Gastrocnemius medialis (tissue), 4 donors: ENCODE data around the gene SOCS7. TPM values are rescaled to one million over a fixed set of nuclear protein-coding genes. Genes with fewer than 3 reads are reported as not detected.

Experiments
- ATAC-seq, 2 donors: fragments of 150-250 bp; one replicate each; pipeline ENCODE4 v1.9.1; 2016
- DNase-seq, 2 donors: peaks; one replicate each; pipeline ENCODE4 v3.0.0-alpha.2; 2019
- H3K27ac ChIP-seq, 4 donors: fragments of 200-600 bp; sonication (generic); 1 replicate in 1 of 4; 2 replicates in 3 of 4; pipeline ENCODE4 v1.5.1; 2016 to 2018; ENCODE audit warnings: mild to moderate bottlenecking in 2 of 4, moderate library complexity in 1 of 4
- H3K27me3 ChIP-seq, 3 donors: fragments of 200-600 bp; sonication (generic) in 2 of 3; 1 replicate in 1 of 3; 2 replicates in 2 of 3; pipeline versions ENCODE4 v1.5.1 to v1.6.0; 2016 to 2019; ENCODE audit warnings: mild to moderate bottlenecking in 1 of 3, moderate library complexity in 1 of 3
- H3K36me3 ChIP-seq, 2 donors: fragments of 200-600 bp; sonication (generic) in 1 of 2; one replicate each; pipeline ENCODE4 v1.5.1; 2017 to 2018
- H3K4me1 ChIP-seq, 2 donors: fragments of 200-600 bp; sonication (generic) in 1 of 2; one replicate each; pipeline ENCODE4 v1.5.1; 2016 to 2017; ENCODE audit warnings: mild to moderate bottlenecking in 2 of 2
- H3K4me3 ChIP-seq, 4 donors: fragments of 200-600 bp; sonication (generic) in 3 of 4; 1 replicate in 1 of 4; 2 replicates in 3 of 4; pipeline ENCODE4 v1.5.1; 2016 to 2019; ENCODE audit warnings: mild to moderate bottlenecking in 2 of 4
- H3K9me3 ChIP-seq, 3 donors: fragments of 200-600 bp; sonication (generic) in 2 of 3; 1 replicate in 1 of 3; 2 replicates in 2 of 3; pipeline ENCODE4 v1.5.1; 2016 to 2019
- POLR2A ChIP-seq, 2 donors: fragments of 450-650 bp; IDR thresholded peaks; one replicate each; pipeline ENCODE4 v1.6.1; 2017; ENCODE audit warnings: antibody characterized with exemption in 2 of 2, mild to moderate bottlenecking in 2 of 2, moderate library complexity in 2 of 2
- in situ Hi-C, 4 donors: fragments of 200-750 bp; cut with MboI; loops; one replicate each; pipeline versions ENCODE4 v1.15.0 to v1.8.0; 2017; ENCODE audit warnings: low sequenced_read_pairs in 4 of 4
- intact Hi-C: fragments of 100-400 bp; cut with DNase I; formaldehyde crosslinking; loops from one replicate; pipeline ENCODE4 v1.15.1; 2023; ENCODE audit warnings: low total_unique reads
- total RNA-seq, 4 donors: library from RNA; depleted of rRNA; stranded (reverse); fragments of >200 nt; gene quantifications; one replicate each; pipeline versions ENCODE4 v1.1.0 to v1.2.3, GENCODE V29; 2016
- TF ChIP-seq, protein P1 (sequence below), 5 experiments: fragments of 450-650 bp in 3 of 5; fragments of 200-600 bp in 2 of 5; sonication (generic) in 2 of 5; IDR thresholded peaks in 4 of 5; conservative IDR thresholded peaks in 1 of 5; 1 replicate in 4 of 5; 2 replicates in 1 of 5; pipeline ENCODE4 v1.5.1; 2016 to 2019; ENCODE audit warnings: antibody characterized with exemption in 5 of 5, mild to moderate bottlenecking in 3 of 5, moderate library complexity in 3 of 5

The SOCS7 gene
- total RNA-seq = 10 to 100 TPM; 16.3 to 19.9 (median 19.5) TPM

GRCh38 chr17:38351412-38352222 is at the start of gene SOCS7:
TSS of gene SOCS7 (plus strand) at chr17:38351844. CDS start at chr17:38352053, 209 bp downstream.
- Histone ChIP-seq H3K36me3 (no peaks in the 10 kb centered on the region), H3K9me3 (no peaks in the 10 kb centered on the region), H3K4me3 (peak within 1 kb of the TSS; percentile 70 to 90 (median 78)), H3K4me1 (peaks cover 36 to 40% of the 10 kb centered on the region in 2 donors), H3K27ac (peak within 1 kb of the TSS; percentile 84 to 94 (median 90)), H3K27me3 (no peaks in the 10 kb centered on the region)
- in situ Hi-C loops = no loop called here
- DNase-seq (peak; percentile 79 to 85), ATAC-seq (peak; percentile 81 to 85)
- intact Hi-C loops = no loop called here
- TF ChIP-seq, protein P1, sequence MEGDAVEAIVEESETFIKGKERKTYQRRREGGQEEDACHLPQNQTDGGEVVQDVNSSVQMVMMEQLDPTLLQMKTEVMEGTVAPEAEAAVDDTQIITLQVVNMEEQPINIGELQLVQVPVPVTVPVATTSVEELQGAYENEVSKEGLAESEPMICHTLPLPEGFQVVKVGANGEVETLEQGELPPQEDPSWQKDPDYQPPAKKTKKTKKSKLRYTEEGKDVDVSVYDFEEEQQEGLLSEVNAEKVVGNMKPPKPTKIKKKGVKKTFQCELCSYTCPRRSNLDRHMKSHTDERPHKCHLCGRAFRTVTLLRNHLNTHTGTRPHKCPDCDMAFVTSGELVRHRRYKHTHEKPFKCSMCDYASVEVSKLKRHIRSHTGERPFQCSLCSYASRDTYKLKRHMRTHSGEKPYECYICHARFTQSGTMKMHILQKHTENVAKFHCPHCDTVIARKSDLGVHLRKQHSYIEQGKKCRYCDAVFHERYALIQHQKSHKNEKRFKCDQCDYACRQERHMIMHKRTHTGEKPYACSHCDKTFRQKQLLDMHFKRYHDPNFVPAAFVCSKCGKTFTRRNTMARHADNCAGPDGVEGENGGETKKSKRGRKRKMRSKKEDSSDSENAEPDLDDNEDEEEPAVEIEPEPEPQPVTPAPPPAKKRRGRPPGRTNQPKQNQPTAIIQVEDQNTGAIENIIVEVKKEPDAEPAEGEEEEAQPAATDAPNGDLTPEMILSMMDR (IDR thresholded peaks at IDR 0.05 in 4 of 5, conservative IDR thresholded peaks at IDR 0.05 in 1 of 5) = no peak
- peak; percentile 62 to 73 for TF ChIP-seq POLR2A (IDR thresholded peaks at IDR 0.05)

- H3K27me3 ChIP-seq = no peaks in the 10 kb centered on the region
- H3K4me1 ChIP-seq = no peaks in the 10 kb centered on the region
- TF ChIP-seq, protein P1 (IDR thresholded peaks at IDR 0.05 in 4 of 5, conservative IDR thresholded peaks at IDR 0.05 in 1 of 5) = no peak
- TF ChIP-seq POLR2A (IDR thresholded peaks at IDR 0.05) = no peak
- no peaks in the 10 kb centered on the region for H3K9me3 ChIP-seq
- DNase-seq (no peak), ATAC-seq (no peak)
- H3K36me3 ChIP-seq = peaks cover 0 to 29% of the 10 kb centered on the region in 2 donors
- in situ Hi-C loops (no loop called here), intact Hi-C loops (no loop called here)
- H3K27ac ChIP-seq = no peak overlapping the region
- H3K4me3 ChIP-seq = no peak overlapping the region
These were observed 36.1 kb upstream of the SOCS7 start for GRCh38 chr17:38315497-38315896.

GRCh38 chr17:38317081-38317480 is 34.6 kb upstream of the SOCS7 start:
- Histone ChIP-seq H3K9me3 (no peaks in the 10 kb centered on the region), H3K36me3 (peaks cover 0 to 33% of the 10 kb centered on the region in 2 donors), H3K27ac (no peak overlapping the region), H3K27me3 (no peaks in the 10 kb centered on the region), H3K4me3 (no peak overlapping the region), H3K4me1 (no peaks in the 10 kb centered on the region)
- in situ Hi-C loops = no loop called here
- intact Hi-C loops = no loop called here
- ATAC-seq (no peak), DNase-seq (no peak)
- TF ChIP-seq, protein P1 (IDR thresholded peaks at IDR 0.05 in 4 of 5, conservative IDR thresholded peaks at IDR 0.05 in 1 of 5) = no peak
- no peak for TF ChIP-seq POLR2A (IDR thresholded peaks at IDR 0.05)

DNA sequence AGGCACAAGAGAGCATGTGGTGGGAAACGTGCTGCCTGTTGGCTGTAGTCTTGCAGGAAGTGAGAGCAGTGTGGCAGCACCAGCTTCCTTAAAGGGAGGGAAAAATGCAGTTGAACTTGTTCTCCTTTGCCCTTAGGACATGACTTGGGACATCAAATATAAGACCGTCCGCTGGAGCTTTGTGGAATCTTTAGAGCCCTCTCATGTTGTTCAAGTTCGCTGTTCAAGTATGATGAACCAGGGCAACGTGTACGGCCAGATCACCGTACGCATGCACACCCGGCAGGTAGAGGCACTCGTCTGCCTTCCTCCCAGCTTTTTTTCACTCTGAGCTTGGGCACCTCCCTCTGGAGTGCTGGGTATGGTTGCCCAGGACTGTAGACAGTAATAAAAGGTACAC is 31.2 kb upstream of the SOCS7 start:
- Histone ChIP-seq H3K27me3 (no peaks in the 10 kb centered on the region), H3K9me3 (no peaks in the 10 kb centered on the region), H3K4me3 (no peak overlapping the region), H3K36me3 (peaks cover 0 to 42% of the 10 kb centered on the region in 2 donors), H3K4me1 (no peaks in the 10 kb centered on the region), H3K27ac (no peak overlapping the region)
- no peak for TF ChIP-seq POLR2A (IDR thresholded peaks at IDR 0.05)
- TF ChIP-seq, protein P1 (IDR thresholded peaks at IDR 0.05 in 4 of 5, conservative IDR thresholded peaks at IDR 0.05 in 1 of 5) = no peak
- in situ Hi-C loops = no loop called here
- ATAC-seq (no peak), DNase-seq (no peak)
- intact Hi-C loops = no loop called here
